HEK293 (cell line): ENCODE results near the gene KRT80.

Source experiments
- ATF2 ChIP-seq: fragments of 450-650 bp; formaldehyde crosslinking; IDR thresholded peaks from 2 replicates; pipeline ENCODE4 v1.5.1; 2016; ENCODE audit warnings: missing biosample characterization, missing genetic modification characterization, low read depth
- BCL6B ChIP-seq: fragments of 450-650 bp; formaldehyde crosslinking; IDR thresholded peaks from 2 replicates; pipeline ENCODE4 v1.5.1; 2017; ENCODE audit warnings: missing biosample characterization, missing genetic modification characterization
- GLIS2 ChIP-seq: fragments of 450-650 bp; formaldehyde crosslinking; IDR thresholded peaks from 2 replicates; pipeline ENCODE4 v1.5.1; 2016; ENCODE audit warnings: missing biosample characterization, missing genetic modification characterization
- KLF1 ChIP-seq: fragments of 450-650 bp; formaldehyde crosslinking; IDR thresholded peaks from 2 replicates; pipeline ENCODE4 v1.5.1; 2016; ENCODE audit warnings: missing biosample characterization, missing genetic modification characterization
- KLF10 ChIP-seq: fragments of 450-650 bp; IDR thresholded peaks from 2 replicates; pipeline ENCODE4 v1.5.1; 2018; ENCODE audit warnings: missing biosample characterization, mild to moderate bottlenecking, missing genetic modification characterization
- KLF16 ChIP-seq: fragments of 450-650 bp; formaldehyde crosslinking; IDR thresholded peaks from 2 replicates; pipeline ENCODE4 v1.5.1; 2017; ENCODE audit warnings: missing biosample characterization, missing genetic modification characterization
- OSR2 ChIP-seq: fragments of 450-650 bp; formaldehyde crosslinking; IDR thresholded peaks from 2 replicates; pipeline ENCODE4 v1.5.1; 2016; ENCODE audit warnings: missing biosample characterization, missing genetic modification characterization
- PATZ1 ChIP-seq: fragments of 450-650 bp; formaldehyde crosslinking; IDR thresholded peaks from 2 replicates; pipeline ENCODE4 v1.5.1; 2016; ENCODE audit warnings: missing biosample characterization, missing genetic modification characterization
- SCRT2 ChIP-seq: fragments of 450-650 bp; formaldehyde crosslinking; IDR thresholded peaks from 2 replicates; pipeline ENCODE4 v1.5.1; 2016; ENCODE audit warnings: missing biosample characterization, missing genetic modification characterization
- SP7 ChIP-seq: fragments of 450-650 bp; formaldehyde crosslinking; IDR thresholded peaks from 2 replicates; pipeline ENCODE4 v1.5.1; 2016; ENCODE audit warnings: missing biosample characterization, missing genetic modification characterization
- TSHZ1 ChIP-seq: fragments of 450-650 bp; formaldehyde crosslinking; IDR thresholded peaks from 2 replicates; pipeline ENCODE4 v1.5.1; 2016; ENCODE audit warnings: missing biosample characterization, missing genetic modification characterization, borderline replicate concordance
- YY2 ChIP-seq: fragments of 450-650 bp; formaldehyde crosslinking; IDR thresholded peaks from 2 replicates; pipeline ENCODE4 v1.5.1; 2016; ENCODE audit warnings: missing biosample characterization, missing genetic modification characterization
- ZNF175 ChIP-seq: fragments of 450-650 bp; formaldehyde crosslinking; IDR thresholded peaks from 2 replicates; pipeline ENCODE4 v1.5.1; 2016; ENCODE audit warnings: missing biosample characterization, missing genetic modification characterization
- ZNF211 ChIP-seq: fragments of 450-650 bp; formaldehyde crosslinking; IDR thresholded peaks from 2 replicates; pipeline ENCODE4 v1.5.1; 2016; ENCODE audit warnings: low read depth, missing biosample characterization, missing genetic modification characterization
- ZNF239 ChIP-seq: fragments of 450-650 bp; formaldehyde crosslinking; IDR thresholded peaks from 2 replicates; pipeline ENCODE4 v1.5.1; 2016; ENCODE audit warnings: missing biosample characterization, missing genetic modification characterization
- ZNF24 ChIP-seq: fragments of 450-650 bp; formaldehyde crosslinking; IDR thresholded peaks from 2 replicates; pipeline ENCODE4 v1.5.1; 2016; ENCODE audit warnings: missing biosample characterization, missing genetic modification characterization
- ZNF26 ChIP-seq: fragments of 450-650 bp; formaldehyde crosslinking; IDR thresholded peaks from 2 replicates; pipeline ENCODE4 v1.5.1; 2016; ENCODE audit warnings: missing biosample characterization, missing genetic modification characterization
- ZNF266 ChIP-seq: fragments of 450-650 bp; formaldehyde crosslinking; IDR thresholded peaks from 2 replicates; pipeline ENCODE4 v1.5.1; 2016; ENCODE audit warnings: missing biosample characterization, missing genetic modification characterization, low read depth
- ZNF341 ChIP-seq: fragments of 450-650 bp; formaldehyde crosslinking; IDR thresholded peaks from 2 replicates; pipeline ENCODE4; 2016; ENCODE audit warnings: low read depth, missing biosample characterization, missing genetic modification characterization
- ZNF37A ChIP-seq: fragments of 450-650 bp; IDR thresholded peaks from 2 replicates; pipeline ENCODE4 v1.5.1; 2018; ENCODE audit warnings: missing biosample characterization, missing genetic modification characterization
- ZNF513 ChIP-seq: fragments of 450-650 bp; IDR thresholded peaks from 2 replicates; pipeline ENCODE4 v1.5.1; 2018; ENCODE audit warnings: missing biosample characterization, missing genetic modification characterization
- ZNF548 ChIP-seq: fragments of 450-650 bp; formaldehyde crosslinking; IDR thresholded peaks from 2 replicates; pipeline ENCODE4 v1.5.1; 2016; ENCODE audit warnings: missing biosample characterization, missing genetic modification characterization
- ZNF776 ChIP-seq: fragments of 450-650 bp; formaldehyde crosslinking; IDR thresholded peaks from 2 replicates; pipeline ENCODE4 v1.5.0; 2017; ENCODE audit warnings: missing biosample characterization, missing genetic modification characterization, borderline replicate concordance
- ZNF785 ChIP-seq: fragments of 450-650 bp; formaldehyde crosslinking; IDR thresholded peaks from 2 replicates; pipeline ENCODE4 v1.5.1; 2016; ENCODE audit warnings: missing biosample characterization, missing genetic modification characterization
- ZNF792 ChIP-seq: fragments of 450-650 bp; formaldehyde crosslinking; IDR thresholded peaks from 2 replicates; pipeline ENCODE4 v1.5.1; 2016; ENCODE audit warnings: missing biosample characterization, missing genetic modification characterization
- ZSCAN4 ChIP-seq: fragments of 450-650 bp; formaldehyde crosslinking; IDR thresholded peaks from 2 replicates; pipeline ENCODE4 v1.5.1; 2017; ENCODE audit warnings: missing biosample characterization, missing genetic modification characterization

Gene KRT80

GRCh38 chr12:52203079-52203921 lies 11.5 kb upstream of the KRT80 start (continued):
- TF ChIP-seq SCRT2 (tag by site-specific recombination) (0 out of 2 replicates have a peak, but pooled peaks have one; percentile 13), ATF2 (tag by site-specific recombination) (no peak), ZNF37A (tag by site-specific recombination) (no peak), ZNF792 (tag by site-specific recombination) (peak; percentile 31; the same call in 1 of the 2 replicates), OSR2 (tag by site-specific recombination) (peak; percentile 45), TSHZ1 (tag by site-specific recombination) (0 out of 2 replicates have a peak, but pooled peaks have one; percentile 46), ZNF785 (tag by site-specific recombination) (peak; percentile 78; the same call in 1 of the 2 replicates), KLF10 (tag by site-specific recombination) (peak; percentile 79), ZNF175 (no peak), ZNF513 (tag by site-specific recombination) (no peak), ZNF239 (no peak), BCL6B (no peak), YY2 (peak; percentile 80), GLIS2 (tag by site-specific recombination) (peak; percentile 26; the same call in 1 of the 2 replicates), ZNF211 (tag by site-specific recombination) (0 out of 2 replicates have a peak, but pooled peaks have one; percentile 35), KLF1 (tag by site-specific recombination) (peak; percentile 96), ZNF776 (tag by site-specific recombination) (peak; percentile 38; the same call in 1 of the 2 replicates), ZNF341 (tag by site-specific recombination) (no peak), PATZ1 (tag by site-specific recombination) (peak; percentile 76), ZSCAN4 (peak; percentile 71), ZNF26 (tag by site-specific recombination) (no peak), ZNF548 (peak; percentile 2; the same call in 1 of the 2 replicates), SP7 (tag by site-specific recombination) (peak; percentile 99), KLF16 (tag by site-specific recombination) (peak; percentile 96), ZNF266 (tag by site-specific recombination) (peak; percentile 12; the same call in 1 of the 2 replicates), ZNF24 (peak; percentile 87)
